Measurements from ENCODE around the gene PLK4.
"Not testable (repeated sequence)": the region's sequence is repeated elsewhere in the genome, so short reads cannot be mapped to it uniquely, and the experiment has no call there.

Gene PLK4

DNA sequence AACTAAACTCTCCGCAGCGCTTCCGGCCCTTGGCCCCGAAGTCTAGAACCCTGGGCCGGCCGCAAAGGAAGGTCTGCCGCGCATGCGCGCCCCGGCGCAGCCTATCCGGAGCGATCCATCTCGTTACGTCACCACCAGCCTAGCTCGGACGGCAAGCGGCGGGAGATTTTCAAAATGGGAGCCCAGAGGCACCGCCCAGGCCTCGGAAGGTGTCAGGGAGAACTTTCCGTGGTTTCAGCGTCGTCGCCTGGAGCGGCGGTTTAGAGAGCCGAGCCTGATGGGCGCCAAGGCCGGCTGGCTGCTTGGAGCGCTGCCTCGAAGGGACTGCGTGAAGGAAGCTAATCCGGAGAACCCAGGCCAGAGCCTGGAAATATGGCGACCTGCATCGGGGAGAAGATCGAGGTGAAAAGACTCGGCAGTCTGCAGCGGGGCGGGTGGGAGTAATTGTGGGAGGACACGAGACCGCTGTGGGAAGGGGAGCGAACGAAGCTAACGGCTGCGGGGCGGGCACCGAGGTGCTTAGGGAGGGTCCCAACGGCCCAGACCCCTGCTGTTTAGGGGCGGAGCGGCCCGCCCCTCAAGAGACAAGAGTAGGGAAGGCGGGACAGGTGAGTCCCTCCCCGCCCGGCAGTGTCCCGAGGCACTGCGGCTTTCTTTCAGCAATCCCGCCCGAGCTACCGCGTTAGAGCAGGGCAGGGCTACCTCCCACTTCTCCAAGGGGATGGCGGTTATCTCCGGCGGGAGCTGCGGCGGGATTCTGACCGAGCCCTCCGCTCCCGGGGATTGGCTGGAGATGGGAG lies at the start of gene PLK4:
TSS of gene PLK4 (plus strand) at position 131 of the 800 bp plus-strand sequence. CDS start at position 373, 242 bp downstream.
- DNase-seq = peak; percentile 97

DNA sequence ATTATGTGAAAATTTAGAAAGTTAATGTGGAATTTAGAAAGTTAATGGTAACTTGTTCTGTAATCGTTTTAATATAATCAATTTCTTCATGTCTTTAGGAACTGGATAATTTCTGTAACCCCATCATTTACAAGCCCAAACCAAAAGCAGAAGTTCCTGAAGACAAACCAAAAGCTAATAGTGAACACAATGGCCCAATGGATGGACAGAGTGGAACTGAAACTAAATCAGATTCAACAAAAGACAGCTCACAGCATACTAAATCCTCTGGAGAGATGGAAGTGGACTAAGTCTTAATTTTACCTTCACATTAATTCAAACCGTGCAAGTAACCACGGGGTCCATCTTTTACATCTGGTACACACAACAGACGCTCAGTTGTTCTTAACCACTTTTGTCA lies 48.1 kb upstream of the PLK4 start:
- DNase-seq = no peak

- DNase-seq = no peak
Observed at GRCh38 chr4:127843704-127844600, 36.7 kb upstream of the PLK4 start.

DNA sequence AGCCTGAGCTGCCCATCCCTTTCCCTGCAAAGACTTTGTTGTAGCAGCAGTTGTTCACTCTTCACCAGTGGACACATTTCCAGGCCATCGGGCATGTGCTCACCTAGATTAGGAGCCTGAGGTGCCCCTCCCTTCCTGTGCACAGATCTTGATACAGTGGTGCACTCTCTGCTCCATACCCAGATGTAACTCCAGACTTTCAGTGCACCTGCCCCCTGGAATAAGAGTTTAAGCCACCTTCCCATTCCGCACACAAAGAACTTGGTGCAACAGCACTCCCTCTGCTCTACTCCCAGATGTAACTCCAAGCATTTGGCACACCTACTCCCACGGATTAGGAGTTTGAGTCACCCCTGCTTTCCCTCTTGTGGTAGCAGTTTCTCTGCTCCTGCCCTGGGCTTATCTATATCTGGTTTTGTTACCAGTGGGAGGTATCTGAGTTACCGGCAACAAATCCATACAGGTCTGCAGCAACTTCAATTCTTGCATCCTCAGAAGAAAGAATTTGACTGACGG lies 36.0 kb upstream of the PLK4 start:
- DNase-seq = no peak

DNA sequence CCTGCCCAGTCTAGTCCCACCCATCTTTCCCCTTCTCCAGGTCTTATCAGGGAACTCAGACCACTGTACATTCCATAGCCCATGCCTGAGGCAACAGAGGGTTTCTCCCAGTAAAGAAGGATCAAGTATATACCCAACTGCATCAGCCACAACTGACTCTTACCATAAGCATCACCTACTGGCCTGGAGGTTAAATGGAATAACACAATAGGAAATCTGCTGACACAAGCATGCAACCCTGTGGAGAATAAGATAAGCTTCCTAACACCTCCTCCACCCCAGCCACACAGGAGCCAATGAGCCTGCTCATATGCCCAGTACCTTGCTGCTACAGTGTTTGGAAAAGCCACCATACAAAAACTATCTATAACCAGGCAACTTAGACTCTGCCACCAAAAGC lies 34.6 kb upstream of the PLK4 start:
- DNase-seq = no peak

GRCh38 chr4:127846765-127847164 lies 33.9 kb upstream of the PLK4 start:
- DNase-seq = no peak

- DNase-seq = no peak
Observed at GRCh38 chr4:127849505-127850234, 31.0 kb upstream of the PLK4 start.

- DNase-seq = no peak
Observed at GRCh38 chr4:127852661-127853060, 28.0 kb upstream of the PLK4 start.

- no peak for DNase-seq
Observed at GRCh38 chr4:127856196-127856812, 24.4 kb upstream of the PLK4 start.

DNA sequence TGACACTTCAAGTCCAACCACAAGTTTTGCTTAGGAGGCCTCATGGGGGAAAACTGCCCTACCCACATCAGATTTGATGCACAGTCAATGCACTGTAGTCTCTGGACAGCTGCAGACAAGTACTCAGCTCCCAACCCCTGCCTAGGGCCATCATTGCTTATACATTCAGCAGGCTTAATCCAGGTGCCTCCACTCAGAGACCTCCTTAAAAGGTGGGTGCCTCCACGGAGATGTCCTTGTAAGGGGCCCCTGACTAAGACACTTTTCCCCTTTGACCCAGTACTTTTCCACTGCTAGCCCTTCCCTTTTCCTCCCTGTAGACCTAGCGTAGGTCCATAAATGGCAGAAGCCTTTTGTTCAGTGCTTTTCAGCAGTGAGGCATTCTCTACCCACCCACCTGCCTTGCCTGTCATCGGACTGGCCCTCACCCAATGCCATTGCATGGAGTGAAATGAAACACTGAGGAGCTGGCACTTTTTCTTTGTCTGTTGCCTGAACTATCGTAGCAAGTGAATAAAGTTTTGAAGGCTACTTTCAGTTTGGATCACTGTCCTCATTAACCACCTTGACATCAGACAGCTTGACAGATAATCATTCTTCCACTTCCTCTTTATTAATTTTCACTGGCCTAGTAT lies 23.8 kb upstream of the PLK4 start:
- no peak for DNase-seq

GRCh38 chr4:127857641-127858040 lies 23.1 kb upstream of the PLK4 start:
- no peak for DNase-seq

GRCh38 chr4:127868196-127868595 lies 12.5 kb upstream of the PLK4 start:
- no peak for DNase-seq

DNA sequence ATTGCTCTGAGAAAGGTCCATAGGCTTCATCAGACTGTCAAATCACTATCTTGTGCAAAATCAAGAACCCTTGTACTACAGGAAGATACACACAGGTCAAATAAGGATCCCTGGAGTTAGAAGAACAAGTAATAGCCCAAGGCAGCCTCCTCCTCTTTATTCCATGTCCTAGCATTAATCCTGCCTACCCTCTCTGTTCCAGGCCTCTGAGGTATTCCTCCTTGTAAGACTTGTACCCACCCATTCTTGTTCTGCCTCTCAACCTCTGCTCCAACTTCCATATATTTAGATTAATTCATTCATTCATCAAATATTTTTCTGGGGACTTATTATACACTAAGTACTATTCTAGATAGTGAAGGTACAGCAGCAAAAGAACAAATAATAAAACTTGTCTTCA lies 10.4 kb upstream of the PLK4 start:
- no peak for DNase-seq

GRCh38 chr4:127870688-127871087 lies 10.0 kb upstream of the PLK4 start:
- DNase-seq = no peak

DNA sequence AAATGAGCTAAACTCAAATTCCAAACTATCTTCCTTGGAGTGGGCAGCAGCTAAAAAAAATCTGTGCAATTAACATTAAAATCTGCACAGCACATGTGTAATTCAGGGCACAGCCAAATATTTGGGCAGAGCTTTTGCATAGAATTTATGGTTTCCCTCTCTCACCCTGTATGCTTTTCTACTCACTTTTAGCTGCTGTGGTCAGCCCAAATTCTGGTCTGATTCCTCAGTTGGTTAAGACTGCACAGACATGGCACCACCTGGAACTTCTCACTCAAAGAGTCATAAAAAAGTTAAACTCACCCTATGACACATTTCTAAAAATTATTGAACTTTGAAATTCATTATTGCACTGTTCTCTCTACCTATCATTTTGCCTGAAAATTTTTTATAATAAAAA lies 4.9 kb upstream of the PLK4 start:
- no peak for DNase-seq

DNA sequence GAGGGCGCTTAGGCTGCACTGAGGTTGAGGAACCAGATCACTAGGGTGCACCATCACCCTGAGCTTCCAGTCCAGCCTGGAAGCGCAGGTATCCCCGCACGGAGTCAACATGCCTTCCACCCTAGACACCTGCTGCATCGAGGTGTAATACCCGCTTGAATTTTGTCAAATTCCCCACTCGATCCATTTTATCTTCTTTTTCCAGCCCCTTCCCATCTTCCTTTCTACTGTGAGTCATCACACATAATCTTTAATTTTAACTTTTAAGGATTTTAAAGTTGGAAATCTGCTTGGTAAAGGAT lies 821 bp downstream of the PLK4 start:
- no peak for DNase-seq

- DNase-seq = no peak
Observed at GRCh38 chr4:127888559-127888958, 7.9 kb downstream of the PLK4 start.

GRCh38 chr4:127889903-127890302 lies 9.2 kb downstream of the PLK4 start:
- no peak for DNase-seq

- no peak for DNase-seq
Observed at GRCh38 chr4:127896069-127896468, 15.4 kb downstream of the PLK4 start.

DNA sequence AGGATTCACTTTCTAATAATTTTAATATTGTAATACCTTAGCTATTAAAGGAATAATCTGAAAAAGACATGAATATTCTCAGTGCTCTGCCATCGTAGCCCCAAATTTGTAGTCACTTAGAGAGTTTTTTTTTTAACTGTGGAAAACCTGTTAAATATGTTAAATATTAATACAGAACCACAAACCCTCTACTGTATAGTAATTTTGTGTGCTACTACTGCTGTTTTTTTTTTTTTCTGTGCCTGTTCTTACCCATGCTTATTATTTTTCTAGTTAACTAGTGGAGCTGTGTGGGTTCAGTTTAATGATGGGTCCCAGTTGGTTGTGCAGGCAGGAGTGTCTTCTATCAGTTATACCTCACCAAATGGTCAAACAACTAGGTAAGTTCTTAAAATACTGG lies 15.8 kb downstream of the PLK4 start:
- DNase-seq = no peak

- not testable (repeated sequence) for DNase-seq
Observed at GRCh38 chr4:127899682-127900081, 19.0 kb downstream of the PLK4 start.

- DNase-seq = no peak
Observed at GRCh38 chr4:127905029-127905428, 24.3 kb downstream of the PLK4 start.

Measured in activated effector memory CD4-positive, alpha-beta T cell treated with anti-CD3 and anti-CD28 coated beads, Interleukin-2, amount 50 U/mL, for 16 hours (primary cell).